ENCODE results near the gene PSMB5.
"Not testable (repeated sequence)": the region's sequence is repeated elsewhere in the genome, so short reads cannot be mapped to it uniquely, and the experiment has no call there.

The PSMB5 gene

GRCh38 chr14:23013749-23014054, 21.0 kb downstream of the PSMB5 start:
- not testable (repeated sequence) for DNase-seq (ENCODE audit: low read depth)

GRCh38 chr14:23013054-23013748, 21.5 kb downstream of the PSMB5 start:
- no peak for DNase-seq (ENCODE audit: low read depth)

GRCh38 chr14:23009939-23010726, 24.6 kb downstream of the PSMB5 start, which contains the start of gene C14orf93:
TSS of gene C14orf93 (minus strand) at chr14:23010143. CDS start at chr14:22999023, 11,120 bp downstream.
- peak; percentile 63 for DNase-seq (ENCODE audit: low read depth)

- DNase-seq (ENCODE audit: low read depth) = no peak
Observed at GRCh38 chr14:23009483-23009938, 25.2 kb downstream of the PSMB5 start.

GRCh38 chr14:23008831-23009230, 25.9 kb downstream of the PSMB5 start:
- no peak for DNase-seq (ENCODE audit: low read depth)

GRCh38 chr14:23006544-23007419, 27.9 kb downstream of the PSMB5 start:
- DNase-seq (ENCODE audit: low read depth) = peak; percentile 84

GRCh38 chr14:23006188-23006534, 28.5 kb downstream of the PSMB5 start:
- no peak for DNase-seq (ENCODE audit: low read depth)

GRCh38 chr14:23005451-23006187, 29.1 kb downstream of the PSMB5 start:
- no peak for DNase-seq (ENCODE audit: low read depth)

- DNase-seq (ENCODE audit: low read depth) = not testable (repeated sequence)
Observed at GRCh38 chr14:23004274-23004673, 30.4 kb downstream of the PSMB5 start.

GRCh38 chr14:23002592-23002991, 32.1 kb downstream of the PSMB5 start:
- DNase-seq (ENCODE audit: low read depth) = no peak

- no peak for DNase-seq (ENCODE audit: low read depth)
Observed at GRCh38 chr14:23000860-23001259, 33.8 kb downstream of the PSMB5 start.

GRCh38 chr14:22998329-22999012, 36.2 kb downstream of the PSMB5 start:
- no peak for DNase-seq (ENCODE audit: low read depth)

GRCh38 chr14:22997676-22998323, 36.9 kb downstream of the PSMB5 start:
- no peak for DNase-seq (ENCODE audit: low read depth)

- no peak for DNase-seq (ENCODE audit: low read depth)
Observed at GRCh38 chr14:22996768-22997654, 37.7 kb downstream of the PSMB5 start.

- no peak for DNase-seq (ENCODE audit: low read depth)
Observed at GRCh38 chr14:22995889-22996625, 38.6 kb downstream of the PSMB5 start.

- no peak for DNase-seq (ENCODE audit: low read depth)
Observed at GRCh38 chr14:22994762-22995275, 39.9 kb downstream of the PSMB5 start.

GRCh38 chr14:22993517-22993916, 41.2 kb downstream of the PSMB5 start:
- DNase-seq (ENCODE audit: low read depth) = no peak

- DNase-seq (ENCODE audit: low read depth) = no peak
Observed at GRCh38 chr14:22991852-22992251, 42.8 kb downstream of the PSMB5 start.

GRCh38 chr14:22987291-22987690, 47.4 kb downstream of the PSMB5 start:
- DNase-seq (ENCODE audit: low read depth) = no peak
